Measurements from ENCODE around the gene TANGO6.

GRCh38 chr16:69118994-69119393, 275.7 kb downstream of the TANGO6 start:
- TF ChIP-seq, protein P1, sequence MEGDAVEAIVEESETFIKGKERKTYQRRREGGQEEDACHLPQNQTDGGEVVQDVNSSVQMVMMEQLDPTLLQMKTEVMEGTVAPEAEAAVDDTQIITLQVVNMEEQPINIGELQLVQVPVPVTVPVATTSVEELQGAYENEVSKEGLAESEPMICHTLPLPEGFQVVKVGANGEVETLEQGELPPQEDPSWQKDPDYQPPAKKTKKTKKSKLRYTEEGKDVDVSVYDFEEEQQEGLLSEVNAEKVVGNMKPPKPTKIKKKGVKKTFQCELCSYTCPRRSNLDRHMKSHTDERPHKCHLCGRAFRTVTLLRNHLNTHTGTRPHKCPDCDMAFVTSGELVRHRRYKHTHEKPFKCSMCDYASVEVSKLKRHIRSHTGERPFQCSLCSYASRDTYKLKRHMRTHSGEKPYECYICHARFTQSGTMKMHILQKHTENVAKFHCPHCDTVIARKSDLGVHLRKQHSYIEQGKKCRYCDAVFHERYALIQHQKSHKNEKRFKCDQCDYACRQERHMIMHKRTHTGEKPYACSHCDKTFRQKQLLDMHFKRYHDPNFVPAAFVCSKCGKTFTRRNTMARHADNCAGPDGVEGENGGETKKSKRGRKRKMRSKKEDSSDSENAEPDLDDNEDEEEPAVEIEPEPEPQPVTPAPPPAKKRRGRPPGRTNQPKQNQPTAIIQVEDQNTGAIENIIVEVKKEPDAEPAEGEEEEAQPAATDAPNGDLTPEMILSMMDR (IDR thresholded peaks at IDR 0.05), result no peak
- TF ChIP-seq EP300 (IDR thresholded peaks at IDR 0.05), result no peak

All from ovary (tissue), 3 donors.